Measurements from ENCODE around the gene KLHL10.

DNA sequence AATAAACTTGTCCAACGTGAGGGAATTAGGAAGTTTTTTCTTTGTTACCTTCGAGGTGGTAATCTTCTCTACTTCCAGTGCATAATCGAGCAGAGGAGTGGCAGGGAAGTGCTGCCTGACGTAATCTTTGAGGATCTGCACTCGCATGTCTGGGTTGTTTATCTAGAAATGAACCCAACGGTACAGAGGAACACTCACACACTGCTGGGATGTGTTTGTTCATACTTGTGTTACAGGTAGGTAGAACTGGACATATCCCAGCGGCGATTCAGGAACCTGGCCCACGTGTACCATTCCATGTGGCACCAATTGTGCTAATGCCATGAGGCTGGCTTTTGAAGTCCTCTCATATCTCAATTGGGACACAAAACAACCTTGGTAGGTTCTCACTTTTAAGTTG is 31.8 kb downstream of the KLHL10 start:
- TF ChIP-seq, protein P1, sequence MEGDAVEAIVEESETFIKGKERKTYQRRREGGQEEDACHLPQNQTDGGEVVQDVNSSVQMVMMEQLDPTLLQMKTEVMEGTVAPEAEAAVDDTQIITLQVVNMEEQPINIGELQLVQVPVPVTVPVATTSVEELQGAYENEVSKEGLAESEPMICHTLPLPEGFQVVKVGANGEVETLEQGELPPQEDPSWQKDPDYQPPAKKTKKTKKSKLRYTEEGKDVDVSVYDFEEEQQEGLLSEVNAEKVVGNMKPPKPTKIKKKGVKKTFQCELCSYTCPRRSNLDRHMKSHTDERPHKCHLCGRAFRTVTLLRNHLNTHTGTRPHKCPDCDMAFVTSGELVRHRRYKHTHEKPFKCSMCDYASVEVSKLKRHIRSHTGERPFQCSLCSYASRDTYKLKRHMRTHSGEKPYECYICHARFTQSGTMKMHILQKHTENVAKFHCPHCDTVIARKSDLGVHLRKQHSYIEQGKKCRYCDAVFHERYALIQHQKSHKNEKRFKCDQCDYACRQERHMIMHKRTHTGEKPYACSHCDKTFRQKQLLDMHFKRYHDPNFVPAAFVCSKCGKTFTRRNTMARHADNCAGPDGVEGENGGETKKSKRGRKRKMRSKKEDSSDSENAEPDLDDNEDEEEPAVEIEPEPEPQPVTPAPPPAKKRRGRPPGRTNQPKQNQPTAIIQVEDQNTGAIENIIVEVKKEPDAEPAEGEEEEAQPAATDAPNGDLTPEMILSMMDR (IDR thresholded peaks at IDR 0.05): no peak
- TF ChIP-seq TCF7L2 (IDR thresholded peaks at IDR 0.05; ENCODE audit: low read depth, low read length) (no peak), SIN3A (IDR thresholded peaks at IDR 0.05; ENCODE audit: borderline replicate concordance, insufficient read depth, low read depth, low read length) (no peak), POLR2AphosphoS5 (IDR thresholded peaks at IDR 0.05; ENCODE audit: low read depth, low read length) (no peak), REST (IDR thresholded peaks at IDR 0.05; ENCODE audit: insufficient read depth in 1 of 2, low read depth in 2 of 2, low read length in 1 of 2) (no peak)

Data from Panc1 (cell line).